ENCODE measurements around the gene GALNT16. TPM values are rescaled to one million over a fixed set of nuclear protein-coding genes. Genes with fewer than 3 reads are reported as not detected.

GALNT16 gene
- total RNA-seq, 1 donor from 2014 or later = 6.2 TPM

GRCh38 chr14:69231486-69231885 is 28.5 kb upstream of the GALNT16 start:
- H3K27ac Mint-ChIP-seq (ENCODE audit: unreplicated experiment) = no peak overlapping the region
- Histone ChIP-seq H3K79me2 (ENCODE audit: insufficient read depth, low read length) (no peaks in the 10 kb centered on the region), H3K9me3 (ENCODE audit: insufficient read depth, low read depth, low read length) (no peaks in the 10 kb centered on the region), H3K9ac (ENCODE audit: low read length) (no peak overlapping the region), H3K4me2 (ENCODE audit: low read length) (no peak overlapping the region), H3K27me3 (ENCODE audit: insufficient read depth, low read length) (no peaks in the 10 kb centered on the region), H2AFZ (ENCODE audit: low read depth, low read length) (no peak overlapping the region), H4K20me1 (ENCODE audit: insufficient read depth, low read length) (no peaks in the 10 kb centered on the region), H3K4me3 (ENCODE audit: insufficient read depth, low read depth, low read length) (no peak overlapping the region), H3K27ac (ENCODE audit: low read depth, low read length) (no peak overlapping the region), H3K36me3 (ENCODE audit: insufficient read depth, low read length) (peaks cover 3% of the 10 kb centered on the region), H3K4me1 (ENCODE audit: insufficient read depth, low read length) (no peaks in the 10 kb centered on the region)
- DNase-seq (ENCODE audit: low read depth) (no peak), FAIRE-seq (no peak)
- no peaks in the 10 kb centered on the region for H3K9me3 Mint-ChIP-seq (ENCODE audit: unreplicated experiment)
- TF ChIP-seq CTCF (IDR thresholded peaks at IDR 0.05; ENCODE audit: insufficient read depth, low read depth, low read length) = no peak
- TF ChIP-seq EZH2 (IDR thresholded peaks at IDR 0.05; ENCODE audit: insufficient read depth, low read length) = no peak
- peaks cover 16% of the 10 kb centered on the region for H3K36me3 Mint-ChIP-seq (ENCODE audit: low read depth, unreplicated experiment)
- H3K4me1 Mint-ChIP-seq (ENCODE audit: low read depth, unreplicated experiment) = peaks cover 6% of the 10 kb centered on the region
- H3K27me3 Mint-ChIP-seq (ENCODE audit: low read depth, unreplicated experiment) = no peaks in the 10 kb centered on the region
- no peak overlapping the region for H3K4me3 Mint-ChIP-seq (ENCODE audit: unreplicated experiment)

GRCh38 chr14:69232388-69232787 is 27.6 kb upstream of the GALNT16 start:
- Mint-ChIP-seq H3K4me1 (ENCODE audit: low read depth, unreplicated experiment) (peaks cover 6% of the 10 kb centered on the region), H3K27me3 (ENCODE audit: low read depth, unreplicated experiment) (no peaks in the 10 kb centered on the region), H3K4me3 (ENCODE audit: unreplicated experiment) (no peak overlapping the region), H3K9me3 (ENCODE audit: unreplicated experiment) (no peaks in the 10 kb centered on the region), H3K27ac (ENCODE audit: unreplicated experiment) (no peak overlapping the region), H3K36me3 (ENCODE audit: low read depth, unreplicated experiment) (peaks cover 24% of the 10 kb centered on the region)
- Histone ChIP-seq H3K9ac (ENCODE audit: low read length) (no peak overlapping the region), H3K79me2 (ENCODE audit: insufficient read depth, low read length) (no peaks in the 10 kb centered on the region), H2AFZ (ENCODE audit: low read depth, low read length) (no peak overlapping the region), H3K9me3 (ENCODE audit: insufficient read depth, low read depth, low read length) (no peaks in the 10 kb centered on the region), H3K4me2 (ENCODE audit: low read length) (no peak overlapping the region), H3K4me1 (ENCODE audit: insufficient read depth, low read length) (no peaks in the 10 kb centered on the region), H3K4me3 (ENCODE audit: insufficient read depth, low read depth, low read length) (no peak overlapping the region), H3K27me3 (ENCODE audit: insufficient read depth, low read length) (no peaks in the 10 kb centered on the region), H3K27ac (ENCODE audit: low read depth, low read length) (no peak overlapping the region), H3K36me3 (ENCODE audit: insufficient read depth, low read length) (peaks cover 3% of the 10 kb centered on the region), H4K20me1 (ENCODE audit: insufficient read depth, low read length) (no peaks in the 10 kb centered on the region)
- FAIRE-seq = no peak
- TF ChIP-seq CTCF (IDR thresholded peaks at IDR 0.05; ENCODE audit: insufficient read depth, low read depth, low read length) (no peak), EZH2 (IDR thresholded peaks at IDR 0.05; ENCODE audit: insufficient read depth, low read length) (no peak)
- DNase-seq (ENCODE audit: low read depth) = peak; percentile 0

GRCh38 chr14:69234106-69234505 is 25.9 kb upstream of the GALNT16 start:
- Histone ChIP-seq H3K4me1 (ENCODE audit: insufficient read depth, low read length) (no peaks in the 10 kb centered on the region), H3K27me3 (ENCODE audit: insufficient read depth, low read length) (no peaks in the 10 kb centered on the region), H3K9ac (ENCODE audit: low read length) (no peak overlapping the region), H3K79me2 (ENCODE audit: insufficient read depth, low read length) (no peaks in the 10 kb centered on the region), H3K4me2 (ENCODE audit: low read length) (no peak overlapping the region), H3K4me3 (ENCODE audit: insufficient read depth, low read depth, low read length) (no peak overlapping the region), H3K27ac (ENCODE audit: low read depth, low read length) (no peak overlapping the region), H2AFZ (ENCODE audit: low read depth, low read length) (no peak overlapping the region), H3K9me3 (ENCODE audit: insufficient read depth, low read depth, low read length) (no peaks in the 10 kb centered on the region), H4K20me1 (ENCODE audit: insufficient read depth, low read length) (no peaks in the 10 kb centered on the region), H3K36me3 (ENCODE audit: insufficient read depth, low read length) (peaks cover 7% of the 10 kb centered on the region)
- TF ChIP-seq CTCF (IDR thresholded peaks at IDR 0.05; ENCODE audit: insufficient read depth, low read depth, low read length) = no peak
- no peak for TF ChIP-seq EZH2 (IDR thresholded peaks at IDR 0.05; ENCODE audit: insufficient read depth, low read length)
- FAIRE-seq = no peak
- peaks cover 27% of the 10 kb centered on the region for H3K36me3 Mint-ChIP-seq (ENCODE audit: low read depth, unreplicated experiment)
- peaks cover 6% of the 10 kb centered on the region for H3K4me1 Mint-ChIP-seq (ENCODE audit: low read depth, unreplicated experiment)
- H3K27ac Mint-ChIP-seq (ENCODE audit: unreplicated experiment) = no peak overlapping the region
- H3K4me3 Mint-ChIP-seq (ENCODE audit: unreplicated experiment) = no peak overlapping the region
- DNase-seq (ENCODE audit: low read depth) = no peak
- no peaks in the 10 kb centered on the region for H3K27me3 Mint-ChIP-seq (ENCODE audit: low read depth, unreplicated experiment)
- no peaks in the 10 kb centered on the region for H3K9me3 Mint-ChIP-seq (ENCODE audit: unreplicated experiment)

Measured in astrocyte (in vitro differentiated cells and primary cell).